Mucosa of rectum (tissue), 2 donors: Measurements from ENCODE around the gene TSPAN12.

Experiments
- H3K27ac ChIP-seq, 2 donors: one replicate each; pipeline ENCODE4 v1.7.0; 2013; ENCODE audit warnings: inconsistent platforms in 2 of 2, low read depth in 2 of 2, low read length in 2 of 2
- H3K27me3 ChIP-seq, 2 donors: one replicate each; pipeline ENCODE4 v1.7.0; 2013; ENCODE audit warnings: low read length in 2 of 2; ENCODE audit not compliant: control insufficient read depth in 2 of 2, insufficient read depth in 2 of 2
- H3K36me3 ChIP-seq, 2 donors: one replicate each; pipeline ENCODE4 v1.7.0; 2013; ENCODE audit warnings: low read length in 2 of 2; ENCODE audit not compliant: control insufficient read depth in 2 of 2, insufficient read depth in 2 of 2
- H3K4me1 ChIP-seq, 2 donors: one replicate each; pipeline ENCODE4 v1.7.0; 2013; ENCODE audit warnings: low read length in 2 of 2, mild to moderate bottlenecking in 1 of 2; ENCODE audit not compliant: control insufficient read depth in 2 of 2, insufficient read depth in 2 of 2
- H3K4me3 ChIP-seq, 2 donors: one replicate each; pipeline ENCODE4 v1.7.0; 2013; ENCODE audit warnings: low read length in 2 of 2
- H3K9ac ChIP-seq, 2 donors: one replicate each; pipeline ENCODE4 v1.7.0; 2013; ENCODE audit warnings: low read length in 2 of 2, low read depth in 1 of 2, mild to moderate bottlenecking in 1 of 2
- H3K9me3 ChIP-seq, 2 donors: one replicate each; pipeline ENCODE4 v1.7.0; 2013; ENCODE audit warnings: low read length in 2 of 2; ENCODE audit not compliant: control insufficient read depth in 2 of 2
- donor health status: healthy.
- donor health status: Normal muscosa, but diverticular disease.

The TSPAN12 gene

GRCh38 chr7:120831260-120831659, 26.7 kb downstream of the TSPAN12 start:
- H3K27me3 ChIP-seq = no peaks in the 10 kb centered on the region
- no peak overlapping the region for H3K27ac ChIP-seq
- no peaks in the 10 kb centered on the region for H3K9me3 ChIP-seq
- H3K36me3 ChIP-seq = peaks cover 0 to 2% of the 10 kb centered on the region in 2 donors
- no peaks in the 10 kb centered on the region for H3K4me1 ChIP-seq
- no peak overlapping the region for H3K4me3 ChIP-seq
- H3K9ac ChIP-seq = no peak overlapping the region

- Histone ChIP-seq H3K27me3 (no peaks in the 10 kb centered on the region), H3K9ac (no peak overlapping the region), H3K9me3 (no peaks in the 10 kb centered on the region), H3K4me1 (no peaks in the 10 kb centered on the region), H3K36me3 (no peaks in the 10 kb centered on the region), H3K27ac (no peak overlapping the region), H3K4me3 (no peak overlapping the region)
These were observed 28.5 kb downstream of the TSPAN12 start for GRCh38 chr7:120829487-120829886.

DNA sequence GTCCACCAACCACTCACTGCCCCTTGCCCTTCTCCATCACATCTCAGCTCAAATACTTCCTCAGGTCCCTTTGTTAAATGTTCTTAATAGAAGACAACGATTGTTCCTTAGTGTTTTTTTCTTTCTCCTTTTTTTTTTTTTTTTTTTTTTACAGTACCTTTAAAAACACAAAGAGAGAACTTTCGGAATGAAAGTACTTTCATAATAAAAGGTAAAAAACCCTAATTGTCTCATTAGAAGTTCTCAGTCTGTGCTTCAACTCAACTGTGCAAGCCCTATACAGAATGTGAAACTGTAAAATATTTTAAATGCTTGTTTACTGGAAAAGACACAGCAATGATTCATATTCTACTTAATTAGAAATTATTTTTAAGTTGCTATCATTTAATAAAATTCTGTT, 29.4 kb downstream of the TSPAN12 start:
- Histone ChIP-seq H3K9me3 (no peaks in the 10 kb centered on the region), H3K4me3 (no peak overlapping the region), H3K27me3 (no peaks in the 10 kb centered on the region), H3K4me1 (no peaks in the 10 kb centered on the region), H3K9ac (no peak overlapping the region), H3K27ac (no peak overlapping the region), H3K36me3 (no peaks in the 10 kb centered on the region)

DNA sequence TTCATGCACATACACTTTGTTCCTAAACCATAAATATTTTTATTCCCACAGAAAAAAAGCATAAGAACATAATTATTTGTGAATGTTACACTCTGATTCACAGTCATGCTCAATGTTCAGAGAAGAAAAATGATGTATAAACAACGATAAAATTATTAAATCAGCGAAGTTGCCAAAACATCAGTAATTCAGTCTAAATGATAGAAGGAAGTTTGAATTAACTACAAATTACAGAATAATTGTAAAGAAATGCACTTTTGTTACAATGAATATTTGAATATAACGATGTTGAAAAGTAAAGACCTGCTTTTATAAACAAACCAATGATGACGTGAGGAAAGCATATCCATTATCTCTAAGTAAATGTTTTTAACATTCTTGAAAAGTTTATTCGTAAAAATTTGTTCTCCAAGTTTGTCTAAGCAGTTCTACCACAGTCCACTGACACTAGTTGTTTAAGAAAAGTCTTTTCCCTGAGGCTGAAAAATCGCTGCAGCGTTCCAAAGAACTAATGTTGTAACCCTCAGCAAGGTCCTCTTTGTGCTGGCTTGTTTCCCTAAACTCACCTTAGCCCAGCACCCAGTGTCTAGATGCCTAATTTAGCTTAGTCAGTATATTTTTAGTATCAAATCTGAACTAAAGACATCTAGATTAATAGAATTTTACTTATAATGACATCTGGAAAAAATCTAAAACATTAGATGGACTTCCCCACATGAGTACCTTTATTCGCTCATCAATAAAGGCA, 30.4 kb downstream of the TSPAN12 start:
- H3K9ac ChIP-seq = no peak overlapping the region
- H3K9me3 ChIP-seq = no peaks in the 10 kb centered on the region
- no peak overlapping the region for H3K27ac ChIP-seq
- no peak overlapping the region for H3K4me3 ChIP-seq
- no peaks in the 10 kb centered on the region for H3K4me1 ChIP-seq
- no peaks in the 10 kb centered on the region for H3K27me3 ChIP-seq
- H3K36me3 ChIP-seq = no peaks in the 10 kb centered on the region

DNA sequence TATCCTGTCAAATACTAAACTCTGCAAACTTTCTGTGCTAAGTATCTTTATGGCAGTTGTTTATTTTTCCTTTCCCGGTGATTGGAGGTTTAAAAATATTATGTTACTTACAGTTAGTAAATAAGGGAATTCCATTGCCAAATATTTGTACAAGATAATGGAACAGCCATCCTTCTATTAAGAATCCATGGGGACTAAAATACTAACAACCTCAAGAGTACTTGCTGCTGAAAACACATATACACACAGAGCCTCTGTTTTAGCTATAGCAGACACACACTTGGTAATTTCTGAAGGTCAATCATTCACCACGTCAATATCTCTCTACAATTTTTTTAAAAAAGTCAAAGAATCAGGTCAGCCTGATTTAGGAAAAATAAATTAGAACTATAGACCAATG, 32.4 kb downstream of the TSPAN12 start:
- H3K9ac ChIP-seq = no peak overlapping the region
- H3K27ac ChIP-seq = no peak overlapping the region
- H3K27me3 ChIP-seq = no peaks in the 10 kb centered on the region
- H3K4me1 ChIP-seq = no peaks in the 10 kb centered on the region
- H3K36me3 ChIP-seq = no peaks in the 10 kb centered on the region
- H3K9me3 ChIP-seq = no peaks in the 10 kb centered on the region
- no peak overlapping the region for H3K4me3 ChIP-seq

- H3K4me1 ChIP-seq = no peaks in the 10 kb centered on the region
- H3K9me3 ChIP-seq = no peaks in the 10 kb centered on the region
- H3K9ac ChIP-seq = no peak overlapping the region
These were observed 32.8 kb downstream of the TSPAN12 start for GRCh38 chr7:120825152-120825551.

GRCh38 chr7:120819861-120820260, 38.1 kb downstream of the TSPAN12 start:
- Histone ChIP-seq H3K36me3 (peaks cover 5% of the 10 kb centered on the region in 2 donors), H3K4me1 (no peaks in the 10 kb centered on the region), H3K9me3 (no peaks in the 10 kb centered on the region), H3K4me3 (no peak overlapping the region), H3K27me3 (no peaks in the 10 kb centered on the region), H3K27ac (no peak overlapping the region), H3K9ac (no peak overlapping the region)

More at GRCh38 chr7:120825152-120825551, 32.8 kb downstream of the TSPAN12 start:
- Histone ChIP-seq H3K27me3 (no peaks in the 10 kb centered on the region), H3K4me3 (no peak overlapping the region), H3K27ac (no peak overlapping the region), H3K36me3 (no peaks in the 10 kb centered on the region)

GRCh38 chr7:120817851-120818250, 40.1 kb downstream of the TSPAN12 start:
- H3K4me1 ChIP-seq = no peaks in the 10 kb centered on the region
- H3K36me3 ChIP-seq = peaks cover 5 to 9% of the 10 kb centered on the region in 2 donors
- H3K27ac ChIP-seq = no peak overlapping the region
- no peaks in the 10 kb centered on the region for H3K27me3 ChIP-seq
- no peak overlapping the region for H3K4me3 ChIP-seq
- H3K9me3 ChIP-seq = no peaks in the 10 kb centered on the region
- H3K9ac ChIP-seq = no peak overlapping the region

GRCh38 chr7:120814253-120814939, 43.5 kb downstream of the TSPAN12 start:
- Histone ChIP-seq H3K4me3 (no peak overlapping the region), H3K4me1 (no peaks in the 10 kb centered on the region), H3K9ac (no peak overlapping the region), H3K27ac (no peak overlapping the region), H3K27me3 (no peaks in the 10 kb centered on the region), H3K9me3 (no peaks in the 10 kb centered on the region), H3K36me3 (peaks cover 5 to 9% of the 10 kb centered on the region in 2 donors)

GRCh38 chr7:120813546-120814252, 44.2 kb downstream of the TSPAN12 start:
- no peak overlapping the region for H3K4me3 ChIP-seq
- H3K27ac ChIP-seq = no peak overlapping the region
- no peaks in the 10 kb centered on the region for H3K27me3 ChIP-seq
- H3K36me3 ChIP-seq = peaks cover 5 to 9% of the 10 kb centered on the region in 2 donors
- no peak overlapping the region for H3K9ac ChIP-seq
- no peaks in the 10 kb centered on the region for H3K4me1 ChIP-seq
- no peaks in the 10 kb centered on the region for H3K9me3 ChIP-seq
